Suprapubic skin (tissue), 2 donors: ENCODE measurements around the gene NSDHL.

ENCODE experiments used
- EP300 ChIP-seq: sonication (generic); formaldehyde crosslinking; IDR thresholded peaks from one replicate; pipeline ENCODE4 v1.6.1; 2017; ENCODE audit warnings: antibody characterized with exemption
- POLR2A ChIP-seq, 2 donors: fragments of 450-650 bp; IDR thresholded peaks; one replicate each; pipeline ENCODE4 v1.6.1; 2017; ENCODE audit warnings: antibody characterized with exemption in 2 of 2, mild to moderate bottlenecking in 2 of 2, moderate library complexity in 2 of 2

DNA sequence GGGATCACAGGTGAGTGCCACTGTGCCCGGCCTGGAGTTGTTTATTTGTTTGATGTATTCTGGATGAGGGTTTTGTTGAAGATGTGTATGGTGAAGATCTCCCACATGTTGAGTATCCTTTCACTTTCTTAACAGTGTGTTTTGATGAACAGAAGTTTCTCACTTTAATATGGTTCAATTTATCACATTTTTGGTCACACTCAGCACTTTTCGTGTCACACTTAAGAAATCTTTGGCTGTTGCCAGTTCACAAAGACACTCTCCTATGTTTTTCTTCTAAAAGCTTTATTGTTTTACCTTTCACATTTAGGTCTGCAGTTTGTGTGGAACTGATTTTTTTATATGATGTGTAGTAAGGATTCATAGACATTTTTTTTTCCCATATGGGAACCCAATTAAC lies 50.4 kb downstream of the NSDHL start:
- TF ChIP-seq POLR2A (IDR thresholded peaks at IDR 0.05), result no peak
- TF ChIP-seq EP300, result no peak
